ENCODE measurements around the gene NR1D1.

Gene NR1D1

DNA sequence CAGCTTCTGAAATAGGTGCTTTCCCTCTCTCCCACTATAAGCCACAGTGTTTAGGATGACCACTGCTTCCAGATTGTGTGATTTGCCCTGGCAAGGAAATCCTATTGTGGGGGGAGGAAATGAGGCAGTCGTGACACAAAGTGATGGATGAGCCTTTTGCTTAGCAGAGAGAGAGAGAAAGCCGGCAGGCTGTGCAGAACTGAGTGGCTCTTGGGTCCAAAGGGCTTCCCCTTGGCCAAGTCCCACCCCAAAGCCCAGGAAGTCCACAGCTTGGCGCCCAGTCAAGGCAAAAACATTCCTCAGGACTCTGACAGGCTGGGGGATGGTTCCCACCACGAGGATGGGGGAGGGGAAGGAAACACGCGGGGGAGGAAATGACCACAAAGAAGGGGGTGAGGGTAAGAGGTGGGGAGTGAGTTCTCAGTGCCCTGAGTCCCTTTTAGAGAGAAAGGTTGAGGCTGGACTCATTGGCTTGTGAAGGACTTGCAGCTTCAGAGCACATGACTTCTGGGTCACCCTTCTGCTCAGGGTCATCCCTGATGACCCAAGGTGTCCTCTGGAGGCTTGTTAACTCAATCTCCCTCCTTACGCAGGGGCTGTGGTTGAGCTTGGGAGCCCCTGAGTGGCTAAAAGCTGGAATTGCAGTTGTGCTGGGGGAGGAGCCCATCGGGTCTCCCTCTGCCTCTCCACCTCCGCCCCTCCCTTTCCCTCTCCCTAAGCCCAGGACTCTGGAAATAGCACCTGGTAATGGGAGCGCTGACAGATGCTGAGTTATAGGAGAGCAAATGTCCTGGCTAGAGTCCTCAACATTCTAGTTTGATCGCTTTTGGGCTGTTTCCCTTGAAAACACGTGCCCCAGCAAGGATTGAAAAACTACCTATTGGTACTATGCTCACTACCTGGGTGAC lies 11.1 kb upstream of the NR1D1 start:
- peak; percentile 62 for DNase-seq

DNA sequence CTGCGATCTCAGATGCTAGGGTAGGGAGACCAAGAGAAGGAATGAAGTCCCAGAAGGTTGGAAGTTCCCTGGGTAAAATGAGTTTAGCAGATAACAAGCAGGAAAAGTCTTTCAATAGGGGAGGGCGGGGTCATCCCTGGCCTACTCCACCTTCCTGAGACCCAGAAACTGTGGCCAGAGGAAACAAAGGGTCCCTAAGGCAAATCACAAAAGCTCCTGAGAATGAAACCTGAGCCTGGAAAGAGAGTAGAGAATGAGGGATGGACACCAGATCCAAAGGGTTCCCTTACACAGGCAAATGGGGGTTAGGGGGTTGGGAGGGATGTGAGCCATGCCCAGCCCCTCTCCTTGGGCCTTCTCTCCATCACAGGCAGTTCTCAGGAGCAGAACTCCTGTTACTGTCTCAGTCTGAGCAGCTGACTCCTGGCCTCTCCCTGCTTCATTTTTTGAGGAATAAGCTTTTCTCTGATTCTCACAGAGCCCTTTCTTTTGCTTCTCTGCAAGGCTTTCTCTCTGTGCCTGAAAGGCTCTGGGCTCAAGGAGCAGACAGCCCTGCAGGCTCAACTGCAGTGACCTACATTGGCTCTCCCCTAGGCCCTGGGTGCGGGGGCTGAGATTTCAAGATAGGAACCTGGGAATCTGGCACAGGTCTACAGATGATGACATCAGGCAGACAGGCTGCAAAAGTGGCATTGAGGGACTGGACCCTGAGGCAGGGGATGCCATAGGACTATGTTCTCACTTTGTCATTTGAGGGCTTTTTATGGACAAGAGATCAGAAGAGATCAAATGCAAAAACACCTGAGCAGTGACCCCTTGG lies 9.8 kb upstream of the NR1D1 start:
- DNase-seq: no peak

DNA sequence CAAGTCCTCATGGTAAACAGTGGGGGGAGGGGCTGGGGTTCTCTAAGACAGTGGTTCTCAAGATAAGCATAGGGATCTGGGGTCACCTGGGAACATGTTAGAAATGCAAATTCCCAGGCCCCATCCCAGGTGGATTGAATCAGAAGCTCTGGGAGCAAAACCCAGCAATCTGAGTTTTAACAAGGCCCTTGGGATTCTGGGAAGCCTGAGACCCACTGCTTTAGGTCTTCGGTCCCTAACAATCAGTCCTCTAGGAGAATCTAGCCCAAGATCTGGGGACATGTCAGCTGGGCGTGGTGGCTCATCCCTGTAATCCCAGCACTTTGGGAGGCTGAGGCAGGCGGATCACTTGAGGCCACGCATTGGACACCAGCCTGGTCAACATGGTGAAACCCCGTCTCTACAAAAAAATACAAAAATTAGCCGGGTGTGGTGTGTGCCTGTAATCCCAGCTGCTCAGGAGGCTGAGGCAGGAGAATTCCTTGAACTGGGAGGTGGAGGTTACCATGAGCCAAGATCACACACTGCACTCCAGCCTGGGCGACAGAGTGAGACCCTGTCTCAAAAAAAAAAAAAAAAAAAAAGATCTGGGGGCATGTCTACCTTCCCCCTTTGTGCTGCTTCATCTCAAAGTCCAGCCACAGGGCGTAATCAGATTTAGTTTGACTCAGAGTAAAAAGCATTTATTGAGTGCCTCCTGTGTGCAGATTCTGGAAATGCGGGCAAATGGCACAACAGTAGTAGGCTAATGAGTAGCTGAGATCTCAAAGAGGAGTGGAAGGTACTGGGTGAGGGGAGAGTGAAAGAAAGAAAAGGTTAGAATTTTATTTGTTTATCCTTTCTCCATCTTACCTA lies 8.8 kb upstream of the NR1D1 start:
- DNase-seq: no peak

DNA sequence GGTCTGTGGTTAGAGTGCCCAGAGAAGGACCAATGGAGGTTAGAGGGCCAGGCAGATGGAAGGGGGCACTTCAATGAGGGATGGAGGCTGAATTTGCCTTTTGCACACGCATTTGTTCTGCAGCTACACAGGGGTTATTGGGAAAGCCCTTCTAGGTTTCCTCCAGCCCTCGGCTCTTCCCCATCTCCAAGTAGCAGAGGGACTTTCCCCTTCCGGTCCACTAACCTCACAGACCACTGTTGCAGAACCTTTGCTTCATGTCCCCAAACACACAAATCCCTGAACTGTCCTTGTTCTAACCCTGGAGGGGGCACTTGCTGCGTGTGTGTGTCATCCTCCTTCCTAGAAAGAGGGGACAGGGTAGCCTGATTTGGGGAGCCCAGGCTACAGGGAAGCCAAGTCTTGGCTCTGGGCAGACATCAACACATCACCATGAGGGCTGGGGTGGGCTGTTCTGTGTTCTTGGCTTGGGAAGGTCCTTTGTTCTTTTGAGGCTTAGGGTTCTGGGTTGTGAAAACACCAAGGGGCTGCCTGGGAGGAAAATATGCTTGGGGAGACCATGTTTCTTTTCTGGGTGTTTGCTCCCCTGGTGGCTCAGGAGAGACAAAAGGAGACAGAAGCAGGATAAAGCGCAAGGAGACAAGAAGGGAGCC lies 7.3 kb upstream of the NR1D1 start:
- no peak for DNase-seq

DNA sequence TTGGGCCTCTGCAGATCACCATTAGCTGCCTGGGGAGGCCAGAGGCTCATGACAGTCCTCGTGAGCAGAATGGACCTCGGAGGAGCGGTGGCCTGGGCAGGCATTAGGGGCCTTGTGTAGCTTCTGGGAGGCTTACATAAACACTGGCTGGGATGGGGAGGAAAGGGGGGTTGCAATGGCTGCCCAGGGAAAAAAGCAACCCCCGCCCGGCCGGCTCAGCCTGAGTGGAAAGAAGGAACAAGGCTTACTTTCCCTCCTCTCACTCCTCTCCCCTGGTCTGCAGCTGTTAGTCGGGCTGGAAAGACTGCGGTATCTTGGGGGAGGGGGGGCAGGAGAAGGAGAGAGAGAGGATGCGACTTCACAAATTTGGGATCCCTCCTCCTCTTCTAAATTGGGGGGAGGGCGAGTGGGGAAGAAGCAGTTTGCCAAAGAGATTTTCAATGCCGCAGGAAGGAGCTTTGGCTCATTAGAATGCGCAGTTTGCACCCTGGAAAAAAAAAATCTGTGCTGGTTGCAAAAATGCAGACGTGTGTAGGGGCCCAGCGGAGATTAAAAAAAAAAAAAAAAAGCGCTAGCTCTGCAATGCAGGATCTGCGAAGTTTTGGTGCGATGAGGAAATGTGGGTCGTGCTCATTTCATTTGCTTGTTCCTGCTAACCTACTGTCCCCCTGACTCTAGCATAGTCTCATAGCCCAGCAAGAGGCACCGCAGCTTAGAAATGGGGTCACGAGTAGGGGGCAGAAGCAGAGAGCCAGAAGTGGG lies 6.6 kb upstream of the NR1D1 start:
- DNase-seq: no peak

DNA sequence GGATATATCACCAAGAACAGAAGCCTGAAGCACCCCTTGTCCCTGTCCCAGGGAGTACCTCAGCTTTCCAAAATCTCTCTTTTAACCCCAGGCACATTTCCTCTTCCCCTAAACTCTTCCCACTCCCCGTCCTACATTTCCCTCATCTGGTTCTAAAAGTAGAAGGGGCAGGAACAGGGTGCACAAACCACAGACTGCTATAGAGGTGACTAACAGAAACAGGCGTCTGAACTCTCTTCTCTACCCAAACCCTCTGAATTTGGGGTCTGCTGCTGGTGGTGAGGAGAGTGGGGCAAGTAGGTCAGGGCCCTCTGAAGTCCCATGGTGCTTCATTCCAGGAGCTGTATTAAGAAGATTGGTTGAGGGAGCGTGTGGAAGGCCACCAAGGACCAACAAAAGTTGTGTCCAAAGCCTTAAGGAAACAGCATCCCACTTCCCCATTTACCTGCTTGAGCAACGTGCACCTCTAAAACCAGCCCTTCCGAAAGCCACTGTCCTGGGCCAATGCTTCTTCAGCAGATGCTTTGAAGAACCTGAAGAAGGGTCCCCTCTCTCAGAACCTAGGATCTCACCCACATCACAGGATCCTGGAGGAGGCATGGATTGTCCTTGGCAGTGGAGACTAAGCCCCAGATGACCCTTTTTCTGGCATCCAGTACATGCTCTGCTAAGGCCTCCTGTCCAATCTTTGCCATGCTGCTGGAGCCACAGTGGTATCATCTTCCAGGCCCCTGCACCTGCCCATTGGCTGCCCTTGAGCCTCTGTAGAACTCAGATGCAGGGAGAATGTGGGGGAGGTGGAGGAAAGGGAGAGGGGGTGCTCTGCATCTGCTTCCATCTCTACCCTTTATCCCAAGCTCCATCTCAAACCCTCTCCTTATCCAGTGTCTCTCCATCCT lies 5.7 kb upstream of the NR1D1 start:
- no peak for DNase-seq

DNA sequence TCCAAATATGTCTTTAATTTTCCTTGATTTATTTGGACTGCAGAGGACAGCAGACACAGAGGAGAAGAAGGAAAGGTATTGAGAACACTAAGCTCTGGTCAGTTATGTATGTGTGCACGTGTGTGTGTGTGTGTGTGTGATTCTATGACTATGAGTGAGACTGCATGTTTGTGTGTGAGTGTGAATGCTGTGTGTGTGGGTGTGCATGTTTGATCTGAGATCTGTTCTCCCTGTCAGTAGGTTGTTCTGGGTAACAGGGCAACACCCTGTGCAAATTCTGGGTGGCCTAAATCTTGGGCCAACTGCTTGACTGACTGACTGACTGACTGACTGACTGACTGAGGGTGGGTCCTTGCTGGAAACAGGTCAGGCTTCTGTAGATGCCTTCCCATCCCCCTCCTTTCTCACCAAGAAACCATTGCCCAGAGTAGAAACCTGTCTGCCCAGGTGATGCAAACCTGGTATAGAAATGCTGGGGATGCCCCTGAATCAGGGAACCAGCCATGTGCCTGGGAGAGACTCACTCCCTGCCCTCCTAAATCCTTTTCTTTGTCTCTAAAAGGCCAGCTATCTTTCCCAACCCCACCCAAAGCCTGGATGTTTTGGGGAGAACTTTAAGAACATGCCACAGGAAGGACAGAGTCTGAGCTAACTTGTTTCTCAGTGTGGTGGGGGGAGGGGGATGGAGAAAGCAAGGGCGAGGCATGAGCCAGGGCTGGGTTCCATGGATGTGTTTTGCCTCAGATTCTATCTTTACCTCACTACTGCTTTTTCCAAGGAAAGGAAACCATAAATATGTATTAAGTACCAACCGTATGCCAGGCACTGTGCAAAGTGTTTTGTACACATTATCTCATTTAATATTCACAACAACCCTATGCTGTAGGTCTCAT lies 4.5 kb upstream of the NR1D1 start:
- no peak for DNase-seq

DNA sequence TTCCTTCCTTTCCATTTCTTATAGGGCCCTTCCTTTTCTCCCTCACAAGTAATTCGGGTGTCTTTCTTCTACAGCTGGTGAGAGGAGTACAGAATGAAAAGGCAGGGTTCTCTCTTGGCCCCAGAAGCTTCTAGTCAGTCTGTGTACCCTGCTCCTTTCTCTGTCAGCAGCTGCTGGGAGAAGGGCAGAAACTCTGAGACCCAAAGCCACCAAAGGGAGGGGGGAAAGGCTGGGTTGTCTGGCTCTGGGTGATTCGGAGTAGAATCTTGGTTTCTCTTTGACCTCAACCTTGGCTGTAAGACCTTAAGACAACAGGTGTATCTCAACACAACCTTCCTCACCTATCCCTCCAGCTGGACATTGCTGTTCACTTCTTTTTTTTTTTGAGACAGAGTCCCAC lies 3.3 kb upstream of the NR1D1 start:
- DNase-seq: no peak

DNA sequence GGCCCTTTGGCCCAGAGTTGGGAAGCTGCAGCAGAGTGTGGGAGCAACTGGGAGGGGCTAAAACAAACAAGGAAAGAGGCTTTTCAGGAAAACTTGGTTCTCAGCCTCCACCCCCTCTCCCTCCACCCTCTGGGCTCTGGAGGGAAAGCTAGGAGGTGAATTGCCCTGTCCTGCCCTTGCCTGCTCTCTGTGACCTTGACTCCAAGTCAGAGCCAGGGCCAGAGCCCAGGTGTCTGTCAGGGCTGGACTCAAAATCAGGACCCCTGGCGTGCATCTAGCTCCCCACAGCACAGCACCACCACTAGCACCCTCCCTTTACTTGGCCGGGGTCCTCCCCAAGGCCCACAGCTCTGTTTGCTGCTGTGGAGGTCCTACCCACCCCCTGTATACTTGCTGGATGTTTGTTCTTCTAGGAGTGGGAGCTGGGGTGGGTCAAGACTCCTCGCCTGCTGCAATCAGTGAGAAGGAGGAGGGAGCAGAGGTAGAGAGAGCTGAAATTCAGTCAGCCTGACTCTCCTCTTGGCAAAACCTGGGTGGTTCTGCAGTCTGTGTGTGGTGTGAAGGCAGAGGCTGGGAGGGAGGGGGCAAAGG lies 2.8 kb upstream of the NR1D1 start:
- no peak for DNase-seq

DNA sequence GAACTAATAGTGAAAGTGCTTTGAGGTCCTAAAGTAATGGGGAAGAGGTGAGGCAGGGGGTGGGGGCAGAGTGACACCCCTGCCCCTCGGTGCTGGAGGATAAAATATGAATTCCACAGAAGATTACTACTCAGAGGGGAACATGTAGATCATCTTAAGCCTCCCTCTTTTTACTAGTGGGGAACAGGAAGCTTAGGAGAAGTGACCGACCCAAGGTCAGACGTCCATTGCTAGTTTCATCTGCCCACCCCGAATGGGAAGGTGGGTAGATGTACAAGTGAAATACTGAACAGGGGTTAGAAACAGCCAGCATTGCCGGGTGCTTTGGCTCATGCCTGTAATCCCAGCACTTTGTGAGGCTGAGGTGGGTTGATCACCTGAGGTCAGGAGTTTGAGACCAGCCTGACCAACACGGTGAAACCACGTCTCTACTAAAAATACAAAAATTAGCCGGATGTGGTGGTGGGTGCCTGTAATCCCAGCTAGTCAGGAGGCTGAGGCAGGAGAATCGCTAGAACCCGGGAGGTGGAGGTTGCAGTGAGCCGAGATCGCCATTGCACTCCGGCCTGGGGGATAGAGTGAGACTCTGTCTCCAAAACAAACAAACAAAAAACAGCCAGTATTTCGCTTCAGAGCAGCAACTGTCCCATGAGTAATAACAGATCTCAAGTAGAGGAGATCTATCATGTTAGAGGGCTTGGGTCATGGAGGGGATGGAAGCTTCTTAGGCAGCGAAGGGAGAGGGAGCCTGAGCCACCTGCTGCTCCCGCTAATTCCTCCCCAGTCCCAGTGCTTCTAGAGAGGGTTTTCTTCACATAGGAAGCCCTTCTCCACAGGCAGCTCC lies 1.2 kb upstream of the NR1D1 start:
- DNase-seq: no peak

DNA sequence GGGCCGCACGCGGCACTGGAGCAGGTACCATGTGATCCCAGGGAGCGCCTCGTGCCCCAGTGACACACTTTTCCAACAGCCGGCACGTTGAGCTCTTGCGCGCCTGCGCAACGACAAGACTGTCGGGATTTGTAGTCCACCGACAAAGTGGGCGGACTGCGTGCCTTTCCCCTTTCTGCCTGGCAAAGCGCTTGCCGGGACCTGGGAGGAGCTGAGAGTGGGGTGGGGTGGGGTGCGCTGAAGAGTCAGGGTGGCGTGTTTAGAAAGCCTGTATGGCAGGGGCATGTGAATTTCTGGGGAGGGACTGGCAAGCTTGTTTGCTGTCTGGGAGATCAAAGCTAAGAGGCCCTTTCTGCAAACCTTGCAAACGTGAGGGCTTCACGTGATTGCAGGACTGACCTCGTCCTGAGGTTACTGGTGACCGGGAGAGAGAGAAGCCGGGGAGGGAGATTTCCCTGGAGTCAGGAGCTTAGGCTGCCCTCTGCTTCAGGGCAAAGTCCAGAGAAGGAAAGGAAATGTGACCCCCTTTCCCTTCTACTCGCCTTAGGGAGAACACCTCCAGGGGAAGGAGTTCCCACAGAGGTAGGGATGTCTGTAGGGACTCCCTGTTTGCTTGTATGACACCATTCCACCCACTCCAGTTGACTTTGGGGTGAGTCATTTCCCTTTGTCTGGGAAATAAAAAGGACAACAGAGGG lies 429 bp upstream of the NR1D1 start:
- DNase-seq: peak; percentile 84

DNA sequence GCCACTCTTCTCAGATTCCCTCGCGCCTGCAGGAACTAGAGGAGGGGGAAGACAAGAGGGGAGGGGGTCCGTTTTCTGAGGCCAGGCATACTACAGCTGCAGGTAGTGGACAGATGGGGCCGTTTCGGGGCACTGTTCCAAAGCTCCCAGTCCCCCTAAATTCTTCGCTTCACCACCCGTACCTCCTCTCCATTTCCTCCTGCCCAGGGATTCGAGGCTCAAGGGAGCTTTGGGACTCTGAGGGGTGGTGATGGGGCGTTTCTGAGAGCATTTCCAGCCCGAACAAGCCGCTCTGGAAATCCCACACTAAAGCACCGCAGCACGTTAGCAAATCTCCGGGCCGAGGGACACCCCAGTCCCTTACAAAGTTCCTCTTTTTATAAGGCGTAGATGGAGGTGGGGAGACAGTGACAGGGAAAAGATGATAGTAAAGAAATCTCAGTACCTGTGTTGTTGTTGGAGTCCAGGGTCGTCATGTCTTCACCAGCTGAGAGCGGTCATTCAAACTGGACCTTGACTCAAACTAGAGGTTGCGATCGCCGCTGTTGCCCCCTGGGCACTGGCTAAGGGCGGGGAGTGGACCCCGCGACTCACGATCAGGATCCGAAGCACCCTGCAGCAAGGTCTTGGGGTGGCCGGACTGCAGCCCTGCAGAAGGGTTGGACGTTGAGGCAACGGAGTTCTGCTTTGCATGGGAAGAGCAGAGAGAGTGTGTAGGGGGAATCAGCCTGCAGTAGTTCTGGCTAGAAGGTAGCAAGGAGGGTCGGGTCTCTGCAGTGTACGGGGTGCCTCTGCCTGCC lies 570 bp downstream of the NR1D1 start:
- DNase-seq: no peak

DNA sequence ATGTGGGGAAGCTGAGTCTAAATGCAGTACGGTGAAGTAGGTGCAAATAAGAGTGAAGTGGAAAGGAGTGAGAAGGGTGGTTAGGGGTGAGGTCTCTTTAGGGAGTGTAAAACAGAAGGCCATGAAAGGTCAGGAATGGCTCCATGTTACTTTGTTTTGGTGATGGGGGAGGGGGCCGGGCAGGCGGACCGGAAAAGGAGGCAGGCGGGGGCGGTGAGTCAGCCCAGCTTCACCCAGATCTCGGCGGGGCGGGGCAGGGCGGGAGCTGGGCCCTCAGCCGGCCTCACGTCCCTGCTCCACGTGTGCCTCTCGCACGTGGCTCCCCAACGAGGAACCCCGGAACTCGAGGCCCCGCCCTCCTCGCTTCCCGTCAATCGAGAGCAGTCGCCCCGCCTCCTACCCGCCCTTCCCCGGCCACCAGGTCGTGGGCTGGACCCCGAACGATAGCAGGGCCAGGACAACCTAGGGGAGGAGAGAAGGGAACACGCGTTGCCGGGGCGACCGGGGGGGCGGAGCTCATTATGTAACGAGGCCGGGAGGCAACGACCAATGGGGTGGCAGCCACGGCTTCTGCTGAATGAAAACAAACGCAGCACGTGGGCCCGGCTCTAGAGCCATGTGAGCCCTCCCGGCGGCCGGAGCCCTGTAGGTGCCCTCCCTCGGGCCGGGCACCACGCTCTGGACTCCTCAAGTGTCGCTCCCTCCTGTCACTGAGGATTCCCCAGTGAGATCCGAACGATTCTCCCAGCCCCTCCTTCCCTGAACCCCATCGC lies 1.4 kb downstream of the NR1D1 start:
- peak; percentile 85 for DNase-seq

DNA sequence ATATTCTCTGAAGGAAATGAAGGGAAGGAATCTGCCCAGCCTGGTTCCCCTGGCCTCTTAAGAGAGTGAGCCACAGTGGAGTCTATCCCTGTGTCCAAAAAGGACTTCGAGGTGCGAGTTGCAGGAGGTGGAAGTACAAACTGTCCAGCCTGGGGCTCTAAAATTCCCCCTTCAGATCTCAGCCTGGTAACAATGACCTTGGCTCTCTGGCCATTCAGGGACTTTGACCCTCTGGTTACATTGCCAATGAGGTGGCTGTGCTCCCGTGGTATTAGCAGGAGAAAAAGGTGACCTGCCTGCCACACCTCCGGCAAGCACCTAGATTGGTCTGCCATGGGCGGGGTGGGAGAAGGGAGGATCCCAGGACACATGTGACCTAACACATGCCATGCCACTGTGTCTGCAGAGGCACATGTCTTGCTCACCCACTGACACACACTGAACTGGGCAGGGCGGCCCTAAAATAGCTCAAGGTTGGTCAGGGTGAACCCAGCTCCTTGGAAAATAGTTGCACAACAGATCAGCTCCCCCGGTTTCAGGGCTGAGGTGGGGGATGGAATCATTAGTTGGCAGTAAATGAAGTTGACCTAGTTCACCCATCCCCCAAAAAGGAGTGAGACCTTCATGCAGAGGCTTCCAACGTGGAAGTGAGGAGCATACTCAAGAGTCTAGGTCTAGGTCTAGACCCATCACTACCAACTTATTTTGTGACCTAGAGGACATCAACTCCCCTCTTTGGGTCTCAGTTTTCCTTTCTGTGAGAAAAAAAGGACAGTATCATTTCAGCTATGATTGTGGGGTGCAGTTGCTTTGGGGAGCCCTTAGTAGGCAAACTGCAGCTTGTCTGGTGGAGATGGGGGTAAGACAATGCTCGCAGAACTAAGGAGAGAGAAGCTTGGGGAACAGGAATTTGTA lies 2.2 kb downstream of the NR1D1 start:
- no peak for DNase-seq

DNA sequence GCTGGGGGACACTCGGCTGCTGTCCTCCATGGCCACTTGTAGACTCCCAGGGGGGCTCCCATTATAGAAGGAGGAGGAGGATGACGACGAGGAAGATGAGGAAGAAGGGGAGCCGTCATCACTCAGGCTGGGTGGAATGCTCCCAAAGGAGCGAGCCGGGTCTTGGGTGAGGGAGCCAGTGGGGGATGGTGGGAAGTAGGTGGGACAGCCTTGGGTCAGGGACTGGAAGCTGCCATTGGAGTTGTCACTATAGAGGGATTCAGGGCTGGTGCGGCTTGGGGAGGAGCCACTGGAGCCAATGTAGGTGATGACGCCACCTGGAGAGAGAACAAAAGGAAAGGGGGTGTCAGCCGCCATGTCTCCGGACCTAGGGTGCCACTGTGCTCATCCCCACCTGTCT lies 3.3 kb downstream of the NR1D1 start:
- DNase-seq: no peak

Data from NCI-H748 treated with DMSO at 0.1 percent for 48 hours (cell line).